ENCODE measurements around the gene ADCY5. TPM values are rescaled to one million over a fixed set of nuclear protein-coding genes. Genes with fewer than 3 reads are reported as not detected.

Gene ADCY5
- total RNA-seq, 1 experiment from 2014 or later, result not detected

GRCh38 chr3:123471106-123471505 lies 22.2 kb upstream of the ADCY5 start:
- H3K36me3 ChIP-seq, result no peaks in the 10 kb centered on the region
- no peak for DNase-seq
- H3K27me3 ChIP-seq, result peaks cover 15% of the 10 kb centered on the region
- no peaks in the 10 kb centered on the region for H3K9me3 ChIP-seq
- H3K4me3 ChIP-seq, result no peak overlapping the region

GRCh38 chr3:123469323-123469995 lies 20.6 kb upstream of the ADCY5 start:
- DNase-seq, result no peak
- peaks cover 28% of the 10 kb centered on the region for H3K27me3 ChIP-seq

GRCh38 chr3:123467046-123467445 lies 18.2 kb upstream of the ADCY5 start:
- Histone ChIP-seq H3K4me3 (no peak overlapping the region), H3K27me3 (peaks cover 45% of the 10 kb centered on the region), H3K36me3 (no peaks in the 10 kb centered on the region), H3K9me3 (no peaks in the 10 kb centered on the region)
- DNase-seq, result no peak

More at GRCh38 chr3:123469323-123469995, 20.6 kb upstream of the ADCY5 start:
- Histone ChIP-seq H3K9me3 (no peaks in the 10 kb centered on the region), H3K4me3 (no peak overlapping the region), H3K36me3 (no peaks in the 10 kb centered on the region)

GRCh38 chr3:123464211-123464610 lies 15.3 kb upstream of the ADCY5 start:
- H3K27me3 ChIP-seq, result peaks cover 55% of the 10 kb centered on the region
- H3K9me3 ChIP-seq, result no peaks in the 10 kb centered on the region
- no peak overlapping the region for H3K4me3 ChIP-seq
- no peak for DNase-seq
- no peaks in the 10 kb centered on the region for H3K36me3 ChIP-seq

- no peaks in the 10 kb centered on the region for H3K36me3 ChIP-seq
- no peak overlapping the region for H3K4me3 ChIP-seq
- DNase-seq, result no peak
- peaks cover 45% of the 10 kb centered on the region for H3K27me3 ChIP-seq
- H3K9me3 ChIP-seq, result no peaks in the 10 kb centered on the region
These were observed 11.0 kb upstream of the ADCY5 start for GRCh38 chr3:123459862-123460261.

GRCh38 chr3:123458255-123458654 lies 9.4 kb upstream of the ADCY5 start:
- Histone ChIP-seq H3K4me3 (no peak overlapping the region), H3K36me3 (no peaks in the 10 kb centered on the region), H3K9me3 (no peaks in the 10 kb centered on the region), H3K27me3 (peaks cover 32% of the 10 kb centered on the region)
- no peak for DNase-seq

- Histone ChIP-seq H3K4me3 (no peak overlapping the region), H3K9me3 (no peaks in the 10 kb centered on the region), H3K36me3 (no peaks in the 10 kb centered on the region), H3K27me3 (peaks cover 31% of the 10 kb centered on the region)
- no peak for DNase-seq
These were observed 9.0 kb upstream of the ADCY5 start for GRCh38 chr3:123457841-123458240.

- no peaks in the 10 kb centered on the region for H3K9me3 ChIP-seq
- no peak overlapping the region for H3K4me3 ChIP-seq
- DNase-seq, result no peak
- no peaks in the 10 kb centered on the region for H3K36me3 ChIP-seq
- H3K27me3 ChIP-seq, result peaks cover 33% of the 10 kb centered on the region
These were observed 4.8 kb upstream of the ADCY5 start for GRCh38 chr3:123453675-123454074.

- H3K27me3 ChIP-seq, result peaks cover 48% of the 10 kb centered on the region
- H3K4me3 ChIP-seq, result no peak overlapping the region
- no peak for DNase-seq
- H3K36me3 ChIP-seq, result no peaks in the 10 kb centered on the region
- H3K9me3 ChIP-seq, result no peaks in the 10 kb centered on the region
These were observed 2.3 kb upstream of the ADCY5 start for GRCh38 chr3:123451186-123451585.

- peak overlapping the region; percentile 22; the same call in 1 of the 2 replicates for H3K4me3 ChIP-seq
- no peak for DNase-seq
- no peaks in the 10 kb centered on the region for H3K9me3 ChIP-seq
- H3K36me3 ChIP-seq, result no peaks in the 10 kb centered on the region
- peaks cover 53% of the 10 kb centered on the region for H3K27me3 ChIP-seq
These were observed 1.2 kb upstream of the ADCY5 start for GRCh38 chr3:123449997-123450604.

GRCh38 chr3:123449102-123449996 lies 459 bp upstream of the ADCY5 start:
- Histone ChIP-seq H3K9me3 (no peaks in the 10 kb centered on the region), H3K27me3 (peaks cover 59% of the 10 kb centered on the region), H3K4me3 (peak overlapping the region; percentile 42), H3K36me3 (no peaks in the 10 kb centered on the region)
- peak; percentile 36 for DNase-seq

- H3K36me3 ChIP-seq, result no peaks in the 10 kb centered on the region
- H3K4me3 ChIP-seq, result peak overlapping the region; percentile 16; the same call in 1 of the 2 replicates
- no peaks in the 10 kb centered on the region for H3K9me3 ChIP-seq
- DNase-seq, result peak; percentile 23
- H3K27me3 ChIP-seq, result peaks cover 66% of the 10 kb centered on the region
These were observed 957 bp downstream of the ADCY5 start for GRCh38 chr3:123447749-123448517.

GRCh38 chr3:123447416-123447748 lies 1.5 kb downstream of the ADCY5 start:
- no peak overlapping the region for H3K4me3 ChIP-seq
- DNase-seq, result no peak
- peaks cover 64% of the 10 kb centered on the region for H3K27me3 ChIP-seq
- H3K9me3 ChIP-seq, result no peaks in the 10 kb centered on the region
- no peaks in the 10 kb centered on the region for H3K36me3 ChIP-seq

GRCh38 chr3:123446610-123447109 lies 2.2 kb downstream of the ADCY5 start:
- Histone ChIP-seq H3K9me3 (no peaks in the 10 kb centered on the region), H3K36me3 (no peaks in the 10 kb centered on the region), H3K27me3 (peaks cover 66% of the 10 kb centered on the region), H3K4me3 (no peak overlapping the region)
- DNase-seq, result no peak

GRCh38 chr3:123446210-123446609 lies 2.7 kb downstream of the ADCY5 start:
- Histone ChIP-seq H3K9me3 (no peaks in the 10 kb centered on the region), H3K36me3 (no peaks in the 10 kb centered on the region), H3K4me3 (no peak overlapping the region), H3K27me3 (peaks cover 66% of the 10 kb centered on the region)
- no peak for DNase-seq

GRCh38 chr3:123445702-123446101 lies 3.2 kb downstream of the ADCY5 start:
- H3K9me3 ChIP-seq, result no peaks in the 10 kb centered on the region
- no peaks in the 10 kb centered on the region for H3K36me3 ChIP-seq
- H3K27me3 ChIP-seq, result peaks cover 62% of the 10 kb centered on the region
- no peak overlapping the region for H3K4me3 ChIP-seq
- DNase-seq, result no peak

All from MG63 (cell line).